Mammary epithelial cell (primary cell): ENCODE results near the gene UPP2.

Experiments
- CTCF ChIP-seq, 2 donors: IDR thresholded peaks in 1 of 2; conservative IDR thresholded peaks in 1 of 2; 2 replicates each; pipeline ENCODE4 v1.5.1; 2011 to 2012; ENCODE audit warnings: inconsistent platforms in 2 of 2, low read length in 2 of 2, mild to moderate bottlenecking in 2 of 2, control low read depth in 1 of 2, low read depth in 1 of 2; ENCODE audit not compliant: insufficient read depth in 1 of 2; ENCODE audit errors: extremely low read depth in 1 of 2
- EZH2 ChIP-seq: IDR thresholded peaks from 2 replicates; pipeline ENCODE4 v1.6.1; 2012; ENCODE audit warnings: low read length, inconsistent platforms, borderline replicate concordance

- TF ChIP-seq CTCF (conservative IDR thresholded peaks at IDR 0.05 in 1 of 2, IDR thresholded peaks at IDR 0.05 in 1 of 2; ENCODE audit: extremely low read depth in 1 of 2, insufficient read depth in 1 of 2, low read depth in 1 of 2, low read length in 2 of 2) (no peak), EZH2 (no peak)
Observed at GRCh38 chr2:158101384-158101926, at the start of gene UPP2.
